GM12878 (cell line): Measurements from ENCODE around the gene SLCO3A1. TPM values are rescaled to one million over a fixed set of nuclear protein-coding genes. Genes with fewer than 3 reads are reported as not detected.

Source experiments
- ATAC-seq: fragments of 200-7000 bp; cut with Tn5 transposase; 3 replicates; pipeline ENCODE4 v1.9.1; 2020; ENCODE audit warnings: mild to moderate bottlenecking, moderate library complexity
- BruUV-seq: library from RNA; stranded (reverse); fragments of 400-500 nt; replicated peaks from 2 replicates; lab custom pipeline; 2021; lab: Mats Ljungman, UMichigan
- CTCF ChIA-PET: fragments of 300-600 bp; sonication (Branson Sonifier 250); formaldehyde crosslinking; extraction: SDS; loops from one replicate; lab custom pipeline; 2021; ENCODE audit warnings: inconsistent platforms; lab: Yijun Ruan, JAX
- POLR2A ChIA-PET: fragments of 350-600 bp; formaldehyde crosslinking; extraction: SDS; loops from one replicate; lab custom pipeline; 2021; ENCODE audit warnings: inconsistent platforms; lab: Charles Lee
- RAD21 ChIA-PET: fragments of 300-600 bp; sonication (Branson Sonifier 250); formaldehyde crosslinking; loops from one replicate; lab custom pipeline; 2023; ENCODE audit warnings: antibody characterized with exemption; ENCODE audit not compliant: unreplicated experiment; lab: Charles Lee
- SMC1A ChIA-PET: fragments of 300-600 bp; sonication (Branson Sonifier 250); formaldehyde crosslinking; loops from one replicate; lab custom pipeline; 2023; ENCODE audit not compliant: unreplicated experiment, uncharacterized antibody; lab: Charles Lee
- DNase-seq: peaks from one replicate; pipeline ENCODE4 v3.0.0-alpha.2; 2011; ENCODE audit warnings: low read depth, low spot score
- FAIRE-seq: peaks from 3 replicates; lab custom pipeline; 2011; peaks lifted over from hg19 to GRCh38; lab: Jason Lieb, UNC
- H2AFZ ChIP-seq: 2 replicates; pipeline ENCODE4 v1.6.0; 2011; ENCODE audit warnings: low read depth, low read length, control low read depth; ENCODE audit not compliant: control insufficient read depth
- H3K27ac ChIP-seq: 2 replicates; pipeline ENCODE4 v1.5.1; 2011; ENCODE audit warnings: control low read depth; ENCODE audit not compliant: control insufficient read depth, insufficient read depth
- H3K27me3 ChIP-seq, 2 experiments: replicated peaks in 1 of 2; 2 replicates each; pipeline versions ENCODE4 v1.6.0 to v1.6.1; 2011; ENCODE audit warnings: low read length in 1 of 2; ENCODE audit not compliant: control insufficient read depth in 2 of 2, insufficient read depth in 2 of 2
- H3K36me3 ChIP-seq, 2 experiments: 2 replicates each; pipeline ENCODE4 v1.5.1; 2011; ENCODE audit warnings: low read length in 1 of 2; ENCODE audit not compliant: control insufficient read depth in 2 of 2, insufficient read depth in 2 of 2
- H3K4me1 ChIP-seq: 2 replicates; pipeline ENCODE4 v1.6.1; 2011; ENCODE audit warnings: mild to moderate bottlenecking, low read length, moderate library complexity, mixed read lengths; ENCODE audit not compliant: control insufficient read depth, insufficient read depth
- H3K4me2 ChIP-seq: 2 replicates; pipeline ENCODE4 v1.6.0; 2011; ENCODE audit warnings: control low read depth; ENCODE audit not compliant: control insufficient read depth, insufficient read depth
- H3K4me3 ChIP-seq: fragments of 200-600 bp; sonication (generic); 2 replicates; pipeline ENCODE4 v1.5.1; 2016
- H3K79me2 ChIP-seq: 2 replicates; pipeline ENCODE4 v1.6.0; 2011; ENCODE audit warnings: low read length; ENCODE audit not compliant: control insufficient read depth, insufficient read depth
- H3K9ac ChIP-seq: 2 replicates; pipeline ENCODE4 v1.8.0; 2011; ENCODE audit warnings: low read length, control low read depth, mixed read lengths; ENCODE audit not compliant: control insufficient read depth, insufficient read depth
- H3K9me3 ChIP-seq: replicated peaks from 3 replicates; pipeline ENCODE4 v1.5.1; 2011; ENCODE audit warnings: mild to moderate bottlenecking, low read length; ENCODE audit not compliant: control insufficient read depth, insufficient read depth
- H4K20me1 ChIP-seq: 2 replicates; pipeline ENCODE4 v1.6.0; 2011; ENCODE audit not compliant: control insufficient read depth, insufficient read depth
- BCL11A ChIP-seq: IDR thresholded peaks from 2 replicates; pipeline ENCODE4 v1.6.1; 2011; ENCODE audit warnings: low read depth, low read length
- POLR2A ChIP-seq: IDR thresholded peaks from 2 replicates; pipeline ENCODE4 v1.6.1; 2011; ENCODE audit warnings: low read depth, mild to moderate bottlenecking, low read length
- TBL1XR1 ChIP-seq: IDR thresholded peaks from 2 replicates; pipeline ENCODE4 v1.6.1; 2012; ENCODE audit warnings: low read depth, low read length, improper control_type of control experiment
- TCF7 ChIP-seq: IDR thresholded peaks from 2 replicates; pipeline ENCODE4 v1.6.1; 2014; ENCODE audit warnings: antibody characterized with exemption, borderline replicate concordance
- ZBTB40 ChIP-seq: fragments of 450-650 bp; IDR thresholded peaks from 2 replicates; pipeline ENCODE4 v1.6.1; 2016; ENCODE audit warnings: mild to moderate bottlenecking, moderate library complexity, borderline replicate concordance
- whole genome bisulfite sequencing: methylation state at CpG from one replicate; pipeline ENCODE4 v1.1.6; 2016; ENCODE audit warnings: low lambda C conversion rate; ENCODE audit not compliant: insufficient replicate concordance, insufficient coverage; ENCODE audit errors: missing lambda C conversion rate; 5-methylcytosine and 5-hydroxymethylcytosine counted together
- in situ Hi-C: fragments of 300-500 bp; cut with MboI; formaldehyde crosslinking; loops from 9 replicates; pipeline ENCODE4 v1.14.3; 2018; ENCODE audit warnings: mixed read lengths
- intact Hi-C: fragments of 100-400 bp; cut with micrococcal nuclease; formaldehyde crosslinking; loops from one replicate; pipeline ENCODE4 v1.14.2; 2022; ENCODE audit not compliant: unreplicated experiment
- polyA plus RNA-seq, 11 experiments: library from polyadenylated mRNA; depleted of rRNA in 4 of 11; unstranded in 6 of 11; stranded (reverse) in 5 of 11; fragments of >200 nt; fragmentation: Nextera tagmentation in 4 of 11; fragmentation: Illumina TruSeq in 1 of 11; extraction: Ambion mirVana in 4 of 11; extraction: Trizol in 1 of 11; gene quantifications; 1 replicate in 1 of 11; 2 replicates in 10 of 11; pipeline versions ENCODE4 v1.2.1 to v1.2.3, GENCODE V29; 2011 to 2016; ENCODE audit warnings: inconsistent platforms in 2 of 11, missing spikeins in 2 of 11, low read depth in 1 of 11
- total RNA-seq, 4 experiments: library from RNA; depleted of rRNA in 3 of 4; stranded (reverse); fragments of >200 nt in 3 of 4; fragmentation: Illumina TruSeq in 1 of 4; extraction: Trizol in 1 of 4; gene quantifications; 2 replicates each; pipeline versions ENCODE4 v1.2.1 to v1.2.3, GENCODE V29; 2013 to 2021

SLCO3A1 gene
- total and polyA plus RNA-seq, 10 of the 15 experiments (the other 5 are each of a cell fraction or from before 2014, with no cell fraction given), result 0.05 to 5.9 (median 0.31) TPM

GRCh38 chr15:92153620-92154019 is 300.1 kb downstream of the SLCO3A1 start (continued):
- no peak for TF ChIP-seq ZBTB40
- TF ChIP-seq BCL11A, result no peak
- TF ChIP-seq TBL1XR1, result no peak

GRCh38 chr15:92155934-92156333 is 302.4 kb downstream of the SLCO3A1 start:
- POLR2A ChIA-PET, result no interaction called here
- no peak overlapping the region for H3K27ac ChIP-seq
- H3K4me2 ChIP-seq, result no peak overlapping the region
- no peaks in the 10 kb centered on the region for H3K27me3 ChIP-seq
- no peak overlapping the region for H2AFZ ChIP-seq
- CTCF ChIA-PET, result no interaction called here
- H3K9ac ChIP-seq, result no peak overlapping the region
- H3K36me3 ChIP-seq, result no peaks in the 10 kb centered on the region
- no peaks in the 10 kb centered on the region for H4K20me1 ChIP-seq
- H3K79me2 ChIP-seq, result no peaks in the 10 kb centered on the region
- H3K4me3 ChIP-seq, result no peak overlapping the region
- ATAC-seq, result no peak
- in situ Hi-C loops, result no loop called here
- no peaks in the 10 kb centered on the region for H3K9me3 ChIP-seq
- SMC1A ChIA-PET, result no interaction called here
- no peak for DNase-seq
- intact Hi-C loops, result no loop called here
- FAIRE-seq, result no peak
- 44% methylated on average over 9 of the region's 9 CpGs for WGBS
- RAD21 ChIA-PET, result no interaction called here
- H3K4me1 ChIP-seq, result peaks cover 10% of the 10 kb centered on the region
- no peak for TF ChIP-seq TCF7
- no peak for TF ChIP-seq POLR2A
- no TSS peak for BruUV-seq
